ENCODE measurements around the gene RNU7-1. TPM values are rescaled to one million over a fixed set of nuclear protein-coding genes. Genes with fewer than 3 reads are reported as not detected.

Gene RNU7-1
- total and polyA plus RNA-seq, 10 of the 15 experiments (the other 5 are each of a cell fraction or from before 2014, with no cell fraction given), result not detected

GRCh38 chr12:6958609-6959057 lies 15.0 kb downstream of the RNU7-1 start:
- Histone ChIP-seq H3K4me2 (ENCODE audit: control insufficient read depth, insufficient read depth) (peak overlapping the region; percentile 99), H3K9ac (ENCODE audit: control insufficient read depth, insufficient read depth, low read length) (peak overlapping the region; percentile 91), H4K20me1 (ENCODE audit: control insufficient read depth, insufficient read depth) (no peaks in the 10 kb centered on the region), H3K27me3 (replicated peaks in 1 of 2; ENCODE audit: control insufficient read depth in 2 of 2, insufficient read depth in 2 of 2, low read length in 1 of 2) (no peaks in the 10 kb centered on the region), H3K4me3 (peak overlapping the region; percentile 95), H3K79me2 (ENCODE audit: control insufficient read depth, insufficient read depth, low read length) (peaks cover 76% of the 10 kb centered on the region), H2AFZ (ENCODE audit: control insufficient read depth, low read depth, low read length) (no peak overlapping the region), H3K4me1 (ENCODE audit: control insufficient read depth, insufficient read depth, low read length) (peaks cover 85% of the 10 kb centered on the region), H3K36me3 (ENCODE audit: control insufficient read depth in 2 of 2, insufficient read depth in 2 of 2, low read length in 1 of 2) (peaks cover 11 to 33% of the 10 kb centered on the region in 2 experiments), H3K27ac (ENCODE audit: control insufficient read depth, insufficient read depth) (peak overlapping the region; percentile 99), H3K9me3 (replicated peaks; ENCODE audit: control insufficient read depth, insufficient read depth, low read length) (no peaks in the 10 kb centered on the region)
- in situ Hi-C loops (cut with MboI), result loop anchor here (25.0 kb wide), 1 partner anchor 1679 kb away; no protein-coding TSS in a partner anchor
- no peak for DNase-seq (ENCODE audit: low read depth, low spot score)
- 4% methylated on average over 10 of the region's 10 CpGs for WGBS (ENCODE audit: insufficient coverage, insufficient replicate concordance, low lambda C conversion rate, missing lambda C conversion rate)
- RAD21 ChIA-PET (ENCODE audit: unreplicated experiment), result interaction anchor here (0.8 to 13.5 kb wide), 7 partner anchors 12 to 89 kb away, joined by 3 to 426 read pairs (median 5); partner anchors contain the start of genes C12orf57, LPCAT3, RNU7-1 and SPSB2
- FAIRE-seq, result no peak
- TF ChIP-seq ATF3 (IDR thresholded peaks at IDR 0.05; ENCODE audit: borderline replicate concordance, extremely low read depth, low read depth, low read length), result no peak
- TF ChIP-seq SMC3 (IDR thresholded peaks at IDR 0.05; ENCODE audit: borderline replicate concordance, low read length), result no peak
- no peak for TF ChIP-seq YBX1 (IDR thresholded peaks at IDR 0.05)
- no peak for TF ChIP-seq CEBPB (IDR thresholded peaks at IDR 0.05; ENCODE audit: borderline replicate concordance in 1 of 2, low read depth in 2 of 2, low read length in 2 of 2)
- TF ChIP-seq ASH2L (IDR thresholded peaks at IDR 0.05; ENCODE audit: borderline replicate concordance, low read depth), result no peak
- no peak for TF ChIP-seq TCF7 (IDR thresholded peaks at IDR 0.05; ENCODE audit: borderline replicate concordance)
- no peak for TF ChIP-seq CHD1 (IDR thresholded peaks at IDR 0.05; ENCODE audit: low read depth, low read length)
- peak; percentile 0 for ATAC-seq
- CTCF ChIA-PET, result interaction anchor here (0.9 to 13.2 kb wide), 10 partner anchors 10 to 206 kb away, joined by 3 to 645 read pairs (median 4); partner anchors contain the start of genes C12orf57, C1RL, MLF2 and PTPN6
- intact Hi-C loops (cut with micrococcal nuclease; ENCODE audit: unreplicated experiment), result no loop called here
- TSS peak; percentile 93 for BruUV-seq (replicated peaks)
- SMC1A ChIA-PET (ENCODE audit: uncharacterized antibody, unreplicated experiment), result interaction anchor here (1.2 to 13.2 kb wide), 2 partner anchors 11 to 150 kb away, joined by 4 to 395 read pairs; partner anchors contain the start of genes C12orf57, C1RL, PTPN6 and RNU7-1
- POLR2A ChIA-PET, result interaction anchor here (0.6 to 13.5 kb wide), 9 partner anchors 14 to 167 kb away, joined by 3 to 524 read pairs (median 3); partner anchors contain the start of genes C12orf57, CDCA3, ENO2 and PTPN6

Data from GM12878 (cell line).